ENCODE results near the gene PLCH1.

DNA sequence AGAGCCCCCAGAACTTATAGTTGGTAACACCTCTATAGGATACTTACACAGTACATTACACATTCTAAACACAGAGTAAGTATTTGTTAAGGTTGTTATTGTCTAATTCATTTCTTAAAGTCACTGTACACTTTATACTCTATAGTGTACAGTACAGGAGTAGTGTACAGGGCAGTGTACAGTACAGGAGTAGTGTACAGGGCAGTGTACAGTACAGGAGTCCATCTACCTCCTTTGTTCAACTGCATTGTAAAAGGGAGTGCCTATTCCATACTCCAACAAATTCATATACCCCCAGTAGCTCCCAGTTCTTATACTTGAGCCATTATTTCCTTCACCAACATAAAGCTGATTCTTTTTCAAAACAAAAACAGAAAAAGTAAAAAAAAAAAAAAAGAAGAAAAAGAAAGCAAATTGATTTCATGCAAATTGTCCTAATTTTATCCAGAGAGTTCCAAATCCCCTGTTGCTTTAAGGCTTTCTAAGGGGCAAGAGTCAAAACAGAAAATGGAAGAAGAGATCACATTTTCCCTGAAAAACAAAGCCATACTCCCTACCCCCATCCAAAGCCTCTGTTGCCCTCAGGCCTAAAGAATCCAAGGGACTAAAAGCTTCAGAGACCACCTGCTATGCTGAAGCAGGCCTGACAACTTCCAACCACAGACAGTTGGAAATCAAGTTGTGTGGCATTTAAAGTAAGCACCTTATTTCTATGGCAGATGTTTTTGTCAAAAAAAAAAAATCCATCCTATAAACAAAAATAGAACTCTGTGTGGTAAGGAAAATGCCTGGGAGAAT lies 125.6 kb downstream of the PLCH1 start:
- TF ChIP-seq POLR2AphosphoS5 (IDR thresholded peaks at IDR 0.05; ENCODE audit: low read depth, low read length) (no peak), REST (IDR thresholded peaks at IDR 0.05; ENCODE audit: insufficient read depth in 1 of 2, low read depth in 2 of 2, low read length in 2 of 2) (no peak), TAF1 (IDR thresholded peaks at IDR 0.05; ENCODE audit: borderline replicate concordance, insufficient read depth, low read length) (no peak), FOXP2 (optimal IDR thresholded peaks at IDR 0.05; ENCODE audit: borderline replicate concordance, extremely low read depth, extremely low read length, insufficient read depth) (no peak), SIN3A (IDR thresholded peaks at IDR 0.05; ENCODE audit: borderline replicate concordance, insufficient read depth, low read length) (no peak)
